Astrocyte (in vitro differentiated cells and primary cell): ENCODE results near the gene ZNF687. TPM values are rescaled to one million over a fixed set of nuclear protein-coding genes. Genes with fewer than 3 reads are reported as not detected.

ENCODE experiments used
- DNase-seq: peaks from one replicate; pipeline ENCODE4 v3.0.0-alpha.2; 2010; ENCODE audit warnings: low read depth
- FAIRE-seq: peaks from 2 replicates; lab custom pipeline; 2011; peaks lifted over from hg19 to GRCh38; lab: Jason Lieb, UNC
- H2AFZ ChIP-seq: 2 replicates; pipeline ENCODE4 v1.6.0; 2012; ENCODE audit warnings: low read depth, low read length, inconsistent platforms
- H3K27ac ChIP-seq: 2 replicates; pipeline ENCODE4 v1.5.1; 2011; ENCODE audit warnings: low read depth, low read length, inconsistent platforms
- H3K27me3 ChIP-seq: 2 replicates; pipeline ENCODE4 v1.6.0; 2011; ENCODE audit warnings: low read length, inconsistent platforms; ENCODE audit not compliant: insufficient read depth
- H3K36me3 ChIP-seq: 2 replicates; pipeline ENCODE4 v1.5.1; 2011; ENCODE audit warnings: low read length, inconsistent platforms; ENCODE audit not compliant: insufficient read depth
- H3K4me1 ChIP-seq: 2 replicates; pipeline ENCODE4 v1.5.1; 2011; ENCODE audit warnings: low read length, inconsistent platforms; ENCODE audit not compliant: insufficient read depth
- H3K4me2 ChIP-seq: 2 replicates; pipeline ENCODE4 v1.6.0; 2012; ENCODE audit warnings: low read length, inconsistent platforms
- H3K4me3 ChIP-seq: 2 replicates; pipeline ENCODE4 v1.5.1; 2011; ENCODE audit warnings: low read depth, mild to moderate bottlenecking, low read length, inconsistent platforms; ENCODE audit not compliant: insufficient read depth
- H3K79me2 ChIP-seq: 2 replicates; pipeline ENCODE4 v1.6.0; 2012; ENCODE audit warnings: mild to moderate bottlenecking, low read length, inconsistent platforms; ENCODE audit not compliant: insufficient read depth
- H3K9ac ChIP-seq: 2 replicates; pipeline ENCODE4 v1.6.0; 2012; ENCODE audit warnings: mild to moderate bottlenecking, low read length, inconsistent platforms
- H3K9me3 ChIP-seq: 2 replicates; pipeline ENCODE4 v1.5.1; 2012; ENCODE audit warnings: low read depth, mild to moderate bottlenecking, low read length, inconsistent platforms; ENCODE audit not compliant: insufficient read depth
- H4K20me1 ChIP-seq: 2 replicates; pipeline ENCODE4 v1.6.0; 2012; ENCODE audit warnings: low read length, inconsistent platforms; ENCODE audit not compliant: insufficient read depth
- H3K27ac Mint-ChIP-seq: one replicate; pipeline ENCODE4 v1.8.0; 2021; ENCODE audit warnings: mild to moderate bottlenecking, mixed read lengths; ENCODE audit not compliant: unreplicated experiment
- H3K27me3 Mint-ChIP-seq: one replicate; pipeline ENCODE4 v1.8.0; 2021; ENCODE audit warnings: low read depth, mixed read lengths; ENCODE audit not compliant: unreplicated experiment
- H3K36me3 Mint-ChIP-seq: one replicate; pipeline ENCODE4 v1.8.0; 2021; ENCODE audit warnings: low read depth, mixed read lengths; ENCODE audit not compliant: unreplicated experiment
- H3K4me1 Mint-ChIP-seq: one replicate; pipeline ENCODE4 v1.8.0; 2021; ENCODE audit warnings: low read depth, mixed read lengths; ENCODE audit not compliant: unreplicated experiment
- H3K4me3 Mint-ChIP-seq: one replicate; pipeline ENCODE4 v1.8.0; 2021; ENCODE audit warnings: mild to moderate bottlenecking, moderate library complexity, mixed read lengths; ENCODE audit not compliant: unreplicated experiment
- H3K9me3 Mint-ChIP-seq: one replicate; pipeline ENCODE4 v1.8.0; 2021; ENCODE audit warnings: mild to moderate bottlenecking, mixed read lengths; ENCODE audit not compliant: unreplicated experiment
- EZH2 ChIP-seq: IDR thresholded peaks from 2 replicates; pipeline ENCODE4 v1.6.1; 2012; ENCODE audit warnings: mild to moderate bottlenecking, low read length, inconsistent platforms; ENCODE audit not compliant: insufficient read depth
- total RNA-seq: library from RNA; stranded (reverse); gene quantifications from 2 replicates; pipeline ENCODE4 v1.2.1, GENCODE V29; 2021
- TF ChIP-seq, protein P1 (sequence below): IDR thresholded peaks from 2 replicates; pipeline ENCODE4 v1.5.1; 2011; ENCODE audit warnings: low read depth, mild to moderate bottlenecking, inconsistent platforms, low read length, moderate library complexity; ENCODE audit not compliant: insufficient read depth

Gene ZNF687
- total RNA-seq, 1 donor from 2014 or later: 15.4 TPM

DNA sequence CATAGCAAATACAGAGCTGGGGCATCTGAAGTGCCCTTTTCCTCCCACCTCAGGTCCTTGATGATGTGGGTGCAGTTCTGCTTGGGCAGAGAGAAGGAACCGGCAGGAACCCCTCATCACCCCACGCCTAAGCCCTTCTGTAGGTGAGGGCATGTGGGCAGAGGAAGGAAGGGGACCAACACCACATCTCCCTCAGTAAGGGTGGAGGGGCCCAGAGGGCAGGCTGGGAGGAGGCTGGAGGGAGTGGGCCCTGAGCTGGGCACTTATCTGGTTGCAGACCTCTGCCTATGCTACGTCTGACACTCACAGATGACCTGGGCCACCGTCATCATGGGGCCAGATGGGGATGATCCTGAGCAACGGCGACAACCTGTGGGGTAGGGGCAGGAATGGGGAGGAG, 11.0 kb downstream of the ZNF687 start:
- H2AFZ ChIP-seq: no peak overlapping the region
- H3K4me3 Mint-ChIP-seq: no peak overlapping the region
- no peaks in the 10 kb centered on the region for H3K4me1 ChIP-seq
- H4K20me1 ChIP-seq: peaks cover 18% of the 10 kb centered on the region
- H3K4me3 ChIP-seq: no peak overlapping the region
- DNase-seq (no peak), FAIRE-seq (no peak)
- peaks cover 7% of the 10 kb centered on the region for H3K79me2 ChIP-seq
- peaks cover 31% of the 10 kb centered on the region for H3K36me3 ChIP-seq
- TF ChIP-seq, protein P1, sequence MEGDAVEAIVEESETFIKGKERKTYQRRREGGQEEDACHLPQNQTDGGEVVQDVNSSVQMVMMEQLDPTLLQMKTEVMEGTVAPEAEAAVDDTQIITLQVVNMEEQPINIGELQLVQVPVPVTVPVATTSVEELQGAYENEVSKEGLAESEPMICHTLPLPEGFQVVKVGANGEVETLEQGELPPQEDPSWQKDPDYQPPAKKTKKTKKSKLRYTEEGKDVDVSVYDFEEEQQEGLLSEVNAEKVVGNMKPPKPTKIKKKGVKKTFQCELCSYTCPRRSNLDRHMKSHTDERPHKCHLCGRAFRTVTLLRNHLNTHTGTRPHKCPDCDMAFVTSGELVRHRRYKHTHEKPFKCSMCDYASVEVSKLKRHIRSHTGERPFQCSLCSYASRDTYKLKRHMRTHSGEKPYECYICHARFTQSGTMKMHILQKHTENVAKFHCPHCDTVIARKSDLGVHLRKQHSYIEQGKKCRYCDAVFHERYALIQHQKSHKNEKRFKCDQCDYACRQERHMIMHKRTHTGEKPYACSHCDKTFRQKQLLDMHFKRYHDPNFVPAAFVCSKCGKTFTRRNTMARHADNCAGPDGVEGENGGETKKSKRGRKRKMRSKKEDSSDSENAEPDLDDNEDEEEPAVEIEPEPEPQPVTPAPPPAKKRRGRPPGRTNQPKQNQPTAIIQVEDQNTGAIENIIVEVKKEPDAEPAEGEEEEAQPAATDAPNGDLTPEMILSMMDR: no peak
- no peak for TF ChIP-seq EZH2
- H3K4me2 ChIP-seq: no peak overlapping the region
- no peaks in the 10 kb centered on the region for H3K27me3 ChIP-seq
- no peak overlapping the region for H3K9ac ChIP-seq
- H3K36me3 Mint-ChIP-seq: peaks cover 35% of the 10 kb centered on the region
- H3K4me1 Mint-ChIP-seq: peaks cover 3% of the 10 kb centered on the region
- no peak overlapping the region for H3K27ac ChIP-seq
- H3K27me3 Mint-ChIP-seq: no peaks in the 10 kb centered on the region
- H3K27ac Mint-ChIP-seq: no peak overlapping the region
- H3K9me3 Mint-ChIP-seq: no peaks in the 10 kb centered on the region
- H3K9me3 ChIP-seq: no peaks in the 10 kb centered on the region

DNA sequence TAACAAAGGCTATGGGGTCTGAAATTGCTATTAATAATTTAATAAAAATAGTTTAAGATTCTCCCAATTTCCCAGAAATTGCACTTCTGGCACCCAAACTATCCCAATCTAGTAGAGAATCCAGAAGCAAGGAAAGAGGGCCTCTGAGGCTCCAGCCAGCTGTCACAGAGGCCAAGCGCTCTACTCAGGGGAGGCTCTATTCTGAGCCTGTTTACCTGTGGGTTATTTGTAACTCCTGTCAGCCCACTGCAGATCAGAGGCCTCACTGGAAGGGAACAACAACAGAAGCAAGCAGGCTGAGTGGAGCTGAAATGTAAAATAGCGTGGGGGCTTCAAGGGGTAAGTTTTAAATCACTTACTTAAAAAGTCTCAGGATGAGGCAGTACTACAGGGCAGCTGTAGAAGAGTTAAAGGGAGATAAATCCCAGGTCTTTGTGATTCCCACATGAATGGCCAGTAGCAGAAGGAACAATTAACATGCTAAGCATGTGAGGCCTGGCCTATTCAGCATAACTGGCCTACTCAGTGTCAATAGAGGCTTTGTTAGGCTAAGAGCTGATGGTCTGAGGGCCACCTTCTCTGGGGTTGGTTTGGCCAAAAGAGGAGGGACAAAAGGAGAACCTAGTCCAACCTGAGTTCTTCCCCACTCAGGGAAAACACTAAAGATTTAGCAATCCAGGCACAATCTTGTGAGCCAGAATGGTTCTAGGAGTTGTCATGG, 12.8 kb downstream of the ZNF687 start:
- DNase-seq (no peak), FAIRE-seq (no peak)
- Histone ChIP-seq H3K27me3 (no peaks in the 10 kb centered on the region), H4K20me1 (peaks cover 3% of the 10 kb centered on the region), H3K4me1 (no peaks in the 10 kb centered on the region), H3K9me3 (no peaks in the 10 kb centered on the region), H3K36me3 (peaks cover 47% of the 10 kb centered on the region), H3K79me2 (no peaks in the 10 kb centered on the region), H3K9ac (no peak overlapping the region), H2AFZ (no peak overlapping the region), H3K27ac (no peak overlapping the region), H3K4me2 (no peak overlapping the region), H3K4me3 (no peak overlapping the region)
- Mint-ChIP-seq H3K4me1 (no peaks in the 10 kb centered on the region), H3K4me3 (no peak overlapping the region), H3K9me3 (peaks cover 2% of the 10 kb centered on the region), H3K27me3 (no peaks in the 10 kb centered on the region), H3K27ac (no peak overlapping the region), H3K36me3 (peaks cover 33% of the 10 kb centered on the region)
- TF ChIP-seq, protein P1: no peak
- no peak for TF ChIP-seq EZH2

DNA sequence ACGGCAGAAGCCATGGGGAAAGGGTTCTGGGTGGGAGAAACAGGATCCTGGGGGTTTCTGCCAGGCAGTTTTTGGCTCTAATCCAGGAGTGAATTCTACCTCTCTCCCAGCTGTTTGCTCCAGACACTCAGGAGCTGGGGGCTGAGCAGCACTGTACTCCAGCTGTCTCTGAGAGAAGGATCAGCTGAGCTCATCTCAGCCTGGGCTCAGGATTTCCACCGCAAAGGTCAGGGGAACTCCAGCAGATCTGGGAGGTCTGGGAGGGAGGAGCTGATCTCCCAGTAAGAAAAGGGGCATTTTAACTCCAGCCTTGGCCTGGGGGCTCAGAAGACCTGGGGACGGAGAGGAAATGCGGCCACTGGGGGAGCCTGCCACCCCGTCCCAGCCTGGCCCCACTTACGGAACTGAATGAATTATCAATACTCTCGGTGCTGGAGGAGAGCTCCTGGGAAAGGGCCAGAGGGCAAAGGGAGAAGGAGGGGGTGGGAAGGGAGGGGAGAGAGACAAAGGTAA, 27.8 kb downstream of the ZNF687 start:
- Histone ChIP-seq H3K79me2 (peaks cover 45% of the 10 kb centered on the region), H3K4me1 (peaks cover 56% of the 10 kb centered on the region), H4K20me1 (peaks cover 39% of the 10 kb centered on the region), H3K4me3 (no peak overlapping the region), H3K9ac (peak overlapping the region; percentile 27), H3K9me3 (no peaks in the 10 kb centered on the region), H3K27me3 (no peaks in the 10 kb centered on the region), H2AFZ (no peak overlapping the region), H3K4me2 (peak overlapping the region; percentile 70), H3K36me3 (peaks cover 42% of the 10 kb centered on the region), H3K27ac (peak overlapping the region; percentile 49)
- Mint-ChIP-seq H3K4me1 (peaks cover 63% of the 10 kb centered on the region), H3K4me3 (peak overlapping the region; percentile 62), H3K36me3 (peaks cover 43% of the 10 kb centered on the region), H3K27me3 (no peaks in the 10 kb centered on the region), H3K9me3 (no peaks in the 10 kb centered on the region), H3K27ac (peak overlapping the region; percentile 100)
- FAIRE-seq (no peak), DNase-seq (peak; percentile 31)
- TF ChIP-seq, protein P1: no peak
- no peak for TF ChIP-seq EZH2
